ENCODE measurements around the gene DIAPH2. TPM values are rescaled to one million over a fixed set of nuclear protein-coding genes. Genes with fewer than 3 reads are reported as not detected.

The DIAPH2 gene
- total RNA-seq, 4 donors from 2014 or later = 11.1 to 26.5 (median 18.7) TPM

DNA sequence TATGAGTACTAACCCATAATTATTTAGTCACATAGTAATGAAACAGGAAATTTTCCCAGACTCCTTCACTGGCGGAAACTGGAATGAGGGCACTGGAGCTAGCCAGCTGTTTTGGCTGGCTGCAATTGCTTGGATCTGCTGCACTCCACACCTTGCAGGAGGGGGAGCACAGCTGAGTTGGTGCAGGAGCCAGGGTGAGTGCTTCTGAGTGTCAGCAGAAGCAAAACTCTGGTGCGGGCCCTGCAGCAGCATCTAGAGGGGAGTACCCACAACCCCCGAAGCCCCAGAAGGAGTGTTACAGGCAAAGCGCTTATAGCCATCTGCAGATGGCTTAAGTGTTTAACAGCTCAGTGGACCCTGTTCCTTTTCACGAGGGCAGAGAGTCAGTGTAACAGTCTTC lies 295.1 kb downstream of the DIAPH2 start:
- no peak for DNase-seq
- H3K36me3 ChIP-seq = no peaks in the 10 kb centered on the region
- H3K4me3 ChIP-seq (replicated peaks in 1 of 3) = no peak overlapping the region
- whole genome bisulfite sequencing, 2 donors = 83 to 87% methylated on average over 1 to 4 of the region's 5 CpGs
- no peaks in the 10 kb centered on the region for H3K4me1 ChIP-seq
- intact Hi-C loops (cut with DNase I) = no loop called here
- H3K27me3 ChIP-seq = no peaks in the 10 kb centered on the region
- H3K9me3 ChIP-seq = no peaks in the 10 kb centered on the region
- H3K27ac ChIP-seq = no peak overlapping the region
- TF ChIP-seq, protein P1, sequence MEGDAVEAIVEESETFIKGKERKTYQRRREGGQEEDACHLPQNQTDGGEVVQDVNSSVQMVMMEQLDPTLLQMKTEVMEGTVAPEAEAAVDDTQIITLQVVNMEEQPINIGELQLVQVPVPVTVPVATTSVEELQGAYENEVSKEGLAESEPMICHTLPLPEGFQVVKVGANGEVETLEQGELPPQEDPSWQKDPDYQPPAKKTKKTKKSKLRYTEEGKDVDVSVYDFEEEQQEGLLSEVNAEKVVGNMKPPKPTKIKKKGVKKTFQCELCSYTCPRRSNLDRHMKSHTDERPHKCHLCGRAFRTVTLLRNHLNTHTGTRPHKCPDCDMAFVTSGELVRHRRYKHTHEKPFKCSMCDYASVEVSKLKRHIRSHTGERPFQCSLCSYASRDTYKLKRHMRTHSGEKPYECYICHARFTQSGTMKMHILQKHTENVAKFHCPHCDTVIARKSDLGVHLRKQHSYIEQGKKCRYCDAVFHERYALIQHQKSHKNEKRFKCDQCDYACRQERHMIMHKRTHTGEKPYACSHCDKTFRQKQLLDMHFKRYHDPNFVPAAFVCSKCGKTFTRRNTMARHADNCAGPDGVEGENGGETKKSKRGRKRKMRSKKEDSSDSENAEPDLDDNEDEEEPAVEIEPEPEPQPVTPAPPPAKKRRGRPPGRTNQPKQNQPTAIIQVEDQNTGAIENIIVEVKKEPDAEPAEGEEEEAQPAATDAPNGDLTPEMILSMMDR (IDR thresholded peaks at IDR 0.05) = no peak
- no peak for TF ChIP-seq POLR2A (IDR thresholded peaks at IDR 0.05)

DNA sequence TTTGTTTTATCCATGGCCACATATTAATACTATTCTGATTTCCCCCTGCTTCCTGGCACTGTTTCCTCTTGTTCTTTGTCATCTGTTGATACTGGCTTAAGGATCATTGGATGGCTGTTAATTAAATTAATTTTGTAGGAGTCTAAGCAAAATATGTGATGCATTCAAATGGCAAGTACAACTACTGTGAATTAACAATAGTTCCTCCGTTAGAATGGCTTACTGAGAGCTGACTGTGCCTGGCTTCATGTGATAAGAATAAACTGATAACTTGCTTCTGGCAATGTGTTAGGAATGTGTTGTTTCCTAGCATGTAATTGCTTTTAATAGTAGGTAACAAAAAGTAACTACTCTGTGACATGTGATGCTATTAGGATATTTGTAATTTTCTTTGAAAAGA lies 297.5 kb downstream of the DIAPH2 start:
- no peak for DNase-seq
- no peaks in the 10 kb centered on the region for H3K36me3 ChIP-seq
- 67 to 72% methylated on average over 1 of the region's 1 CpG for WGBS, 2 donors
- H3K9me3 ChIP-seq = no peaks in the 10 kb centered on the region
- intact Hi-C loops (cut with DNase I) = no loop called here
- no peak overlapping the region for H3K27ac ChIP-seq
- H3K4me3 ChIP-seq (replicated peaks in 1 of 3) = no peak overlapping the region
- no peak for TF ChIP-seq POLR2A (IDR thresholded peaks at IDR 0.05)
- TF ChIP-seq, protein P1 (IDR thresholded peaks at IDR 0.05) = no peak
- no peaks in the 10 kb centered on the region for H3K27me3 ChIP-seq
- no peaks in the 10 kb centered on the region for H3K4me1 ChIP-seq

DNA sequence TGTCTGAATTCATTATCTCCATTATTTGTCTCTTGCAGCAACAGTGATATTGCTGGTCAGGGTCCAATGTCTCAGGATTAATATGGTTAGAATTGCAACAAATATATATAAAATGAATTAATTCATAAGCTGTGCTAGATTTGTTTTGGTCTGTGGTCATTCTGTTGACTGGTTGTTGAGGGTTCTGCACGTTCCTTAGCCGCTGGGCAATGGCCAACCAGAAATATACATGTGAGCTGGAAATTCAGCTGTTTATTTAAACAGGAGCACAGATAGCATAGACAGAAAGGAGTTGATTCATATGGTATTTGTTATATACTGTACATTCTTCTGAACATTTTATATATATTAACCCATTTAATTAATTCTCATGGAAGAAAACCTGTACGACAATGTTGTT lies 299.9 kb downstream of the DIAPH2 start:
- no peak for DNase-seq
- TF ChIP-seq, protein P1 (IDR thresholded peaks at IDR 0.05) = no peak
- no peak for TF ChIP-seq POLR2A (IDR thresholded peaks at IDR 0.05)
- intact Hi-C loops (cut with DNase I) = no loop called here
- Histone ChIP-seq H3K27me3 (no peaks in the 10 kb centered on the region), H3K9me3 (no peaks in the 10 kb centered on the region), H3K4me1 (no peaks in the 10 kb centered on the region), H3K4me3 (replicated peaks in 1 of 3) (no peak overlapping the region), H3K27ac (no peak overlapping the region), H3K36me3 (no peaks in the 10 kb centered on the region)
- WGBS, 2 donors = 98 to 99% methylated on average over 3 of the region's 3 CpGs

DNA sequence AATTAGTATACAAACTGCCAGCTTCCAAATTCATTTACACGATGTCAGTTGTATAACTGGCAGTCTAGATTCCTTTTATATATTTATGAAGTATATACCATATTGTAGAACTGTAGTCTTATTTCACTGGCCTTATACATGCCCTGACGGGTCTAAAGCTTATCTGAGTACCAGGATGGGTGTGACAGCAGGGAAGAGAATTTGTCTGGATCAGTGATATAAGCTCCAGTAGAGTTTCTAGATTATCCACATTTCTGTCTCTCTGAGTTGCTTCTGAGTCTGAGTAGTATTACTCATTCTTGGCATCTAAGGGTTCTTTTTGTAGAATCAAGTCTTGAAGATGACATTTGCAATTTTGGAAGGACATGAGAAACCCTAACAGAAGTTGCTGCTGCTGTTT lies 300.4 kb downstream of the DIAPH2 start:
- H3K27ac ChIP-seq = no peak overlapping the region
- 88 to 90% methylated on average over 2 of the region's 2 CpGs for WGBS, 2 donors
- H3K4me3 ChIP-seq (replicated peaks in 1 of 3) = no peak overlapping the region
- no peaks in the 10 kb centered on the region for H3K27me3 ChIP-seq
- no peaks in the 10 kb centered on the region for H3K9me3 ChIP-seq
- intact Hi-C loops (cut with DNase I) = no loop called here
- no peaks in the 10 kb centered on the region for H3K36me3 ChIP-seq
- H3K4me1 ChIP-seq = no peaks in the 10 kb centered on the region
- no peak for DNase-seq
- TF ChIP-seq POLR2A (IDR thresholded peaks at IDR 0.05) = no peak
- TF ChIP-seq, protein P1 (IDR thresholded peaks at IDR 0.05) = no peak

DNA sequence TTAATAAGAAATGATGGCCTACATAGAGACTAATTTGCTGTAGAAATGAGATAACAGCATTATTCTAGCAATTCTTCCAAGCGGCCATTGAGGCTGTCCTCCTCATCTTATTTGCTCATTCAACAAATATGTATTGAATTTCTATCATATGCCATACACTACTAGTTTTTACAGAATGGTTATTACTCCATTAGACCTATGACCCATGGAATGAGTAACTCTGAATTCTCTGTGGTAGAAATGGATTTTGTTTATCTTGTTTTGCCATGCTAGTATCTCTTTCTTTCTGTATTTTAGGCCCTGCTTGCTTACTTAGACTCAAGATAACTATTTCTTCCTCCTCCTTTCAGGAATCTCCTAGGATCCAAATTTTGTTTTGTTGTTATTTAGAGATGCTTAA lies 302.6 kb downstream of the DIAPH2 start:
- H3K4me3 ChIP-seq (replicated peaks in 1 of 3) = no peak overlapping the region
- H3K9me3 ChIP-seq = no peaks in the 10 kb centered on the region
- WGBS, 2 donors = 94 to 100% methylated on average over 1 of the region's 1 CpG
- DNase-seq = no peak
- H3K27me3 ChIP-seq = no peaks in the 10 kb centered on the region
- no peaks in the 10 kb centered on the region for H3K36me3 ChIP-seq
- no peaks in the 10 kb centered on the region for H3K4me1 ChIP-seq
- intact Hi-C loops (cut with DNase I) = no loop called here
- H3K27ac ChIP-seq = no peak overlapping the region
- TF ChIP-seq, protein P1 (IDR thresholded peaks at IDR 0.05) = no peak
- no peak for TF ChIP-seq POLR2A (IDR thresholded peaks at IDR 0.05)
